Upper lobe of left lung (tissue), 6 donors: Measurements from ENCODE around the gene CYFIP2. TPM values are rescaled to one million over a fixed set of nuclear protein-coding genes. Genes with fewer than 3 reads are reported as not detected.
A peak's percentile ranks its signal among the peaks of the same experiment; 100 is the strongest.

Experiments
- ATAC-seq, 2 donors: fragments of 200-7000 bp; cut with Tn5 transposase; one replicate each; pipeline ENCODE4 v1.9.1; 2022; ENCODE audit warnings: mild to moderate bottlenecking in 2 of 2, moderate library complexity in 2 of 2; ENCODE audit not compliant: low FRiP score in 2 of 2
- DNase-seq, 2 donors: peaks; one replicate each; pipeline ENCODE4 v3.0.0-alpha.2; 2019 to 2020
- H3K27ac ChIP-seq, 4 donors: fragments of 200-600 bp; sonication (generic); one replicate each; pipeline ENCODE4 v1.5.1; 2016 to 2019
- H3K27me3 ChIP-seq, 4 donors: fragments of 200-600 bp; sonication (generic); one replicate each; pipeline ENCODE4 v1.5.1; 2017 to 2019
- H3K36me3 ChIP-seq, 4 donors: fragments of 200-600 bp; sonication (generic); one replicate each; pipeline ENCODE4 v1.5.1; 2016 to 2019
- H3K4me1 ChIP-seq, 4 donors: fragments of 200-600 bp; sonication (generic); one replicate each; pipeline ENCODE4 v1.5.1; 2018 to 2019
- H3K4me3 ChIP-seq, 4 donors: fragments of 200-600 bp; sonication (generic); one replicate each; pipeline ENCODE4 v1.5.1; 2017 to 2019; ENCODE audit warnings: mild to moderate bottlenecking in 2 of 4, moderate library complexity in 1 of 4
- H3K9me3 ChIP-seq, 4 donors: fragments of 200-600 bp; sonication (generic); one replicate each; pipeline ENCODE4 v1.5.1; 2018 to 2019
- CTCF ChIP-seq, 6 experiments: fragments of 450-650 bp in 4 of 6; fragments of 200-600 bp in 2 of 6; sonication (generic) in 2 of 6; IDR thresholded peaks; one replicate each; pipeline ENCODE4 v1.5.1; 2016 to 2019; ENCODE audit warnings: antibody characterized with exemption in 6 of 6
- EP300 ChIP-seq, 4 donors: sonication (generic); formaldehyde crosslinking; IDR thresholded peaks; one replicate each; pipeline ENCODE4 v1.5.1; 2017; ENCODE audit warnings: antibody characterized with exemption in 4 of 4, control low read depth in 2 of 4
- POLR2A ChIP-seq, 4 donors: fragments of 450-650 bp; IDR thresholded peaks; one replicate each; pipeline ENCODE4 v1.5.1; 2016 to 2017; ENCODE audit warnings: antibody characterized with exemption in 4 of 4, mild to moderate bottlenecking in 2 of 4
- POLR2AphosphoS5 ChIP-seq, 2 donors: sonication (generic); formaldehyde crosslinking; IDR thresholded peaks; one replicate each; pipeline ENCODE4 v1.5.1; 2017; ENCODE audit warnings: antibody characterized with exemption in 2 of 2
- WGBS, 2 donors: methylation state at CpG; one replicate each; pipeline ENCODE4 v1.1.5; 2017 to 2018; 5-methylcytosine and 5-hydroxymethylcytosine counted together
- total RNA-seq, 6 donors: library from RNA; depleted of rRNA in 4 of 6; stranded (reverse); fragments of >200 nt in 4 of 6; gene quantifications; one replicate each; pipeline versions ENCODE4 v1.1.0 to v1.2.1, GENCODE V29; 2016 to 2021
- donor health status: DM: no; HTN: no; CAD: no; lungs with moderate emphysema.
- donor health status: DM: no; HTN: yes; CAD: no; lungs with severe emphysema.

Gene CYFIP2
- total RNA-seq, 6 donors from 2014 or later, result 39.6 to 71.8 (median 47.7) TPM

DNA sequence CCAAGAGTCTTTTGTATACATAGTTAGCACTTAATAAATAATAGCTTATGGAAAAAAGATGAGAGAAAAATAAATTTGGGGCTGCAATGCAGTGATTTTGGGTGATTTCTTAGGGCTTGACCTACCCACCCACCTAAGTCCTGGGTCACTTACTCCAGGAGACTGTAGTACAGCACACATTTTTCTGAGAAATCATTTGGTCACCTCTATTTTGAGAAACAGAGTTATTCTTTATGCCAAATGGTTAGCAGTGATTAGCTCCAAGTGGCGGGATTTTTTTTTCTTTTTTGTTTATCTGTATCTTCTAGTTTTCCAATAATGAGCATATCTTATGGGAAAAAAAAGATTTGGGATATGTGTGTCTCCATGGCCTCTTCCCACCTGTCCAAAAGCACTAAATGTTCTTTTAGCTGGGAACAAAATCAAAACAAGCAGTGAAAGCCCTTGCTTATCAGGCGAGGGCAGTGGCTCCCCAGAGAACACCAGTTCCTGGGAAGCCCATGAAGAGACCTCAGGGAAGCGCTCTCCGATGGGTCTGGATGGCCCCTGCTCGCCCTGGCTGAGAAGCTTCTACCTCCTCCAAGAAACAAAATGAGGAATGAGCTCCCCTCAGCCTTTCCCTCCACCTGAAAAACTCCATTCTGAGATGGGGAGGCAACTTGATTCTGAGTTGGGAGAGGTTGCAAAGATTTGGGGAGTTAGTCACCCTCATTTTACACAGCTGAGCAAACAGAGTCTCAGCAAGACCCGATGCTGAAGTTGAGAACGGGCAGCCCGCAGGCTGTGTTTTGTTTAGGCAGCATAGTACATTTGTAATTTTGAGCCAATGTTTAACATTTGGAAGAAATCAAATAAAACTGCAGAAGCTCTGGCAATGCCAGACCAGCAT lies 69.9 kb downstream of the CYFIP2 start:
- H3K36me3 ChIP-seq, result peaks cover 0 to 20% (median 8%) of the 10 kb centered on the region in 4 donors
- no peaks in the 10 kb centered on the region for H3K4me1 ChIP-seq
- H3K27ac ChIP-seq, result no peak overlapping the region
- H3K27me3 ChIP-seq, result no peaks in the 10 kb centered on the region
- no peaks in the 10 kb centered on the region for H3K9me3 ChIP-seq
- WGBS, 2 donors, result 79 to 90% methylated on average over 8 of the region's 8 CpGs
- DNase-seq (no peak), ATAC-seq (no peak)
- H3K4me3 ChIP-seq, result no peak overlapping the region
- TF ChIP-seq CTCF (IDR thresholded peaks at IDR 0.05), result no peak
- TF ChIP-seq POLR2A (IDR thresholded peaks at IDR 0.05), result no peak
- TF ChIP-seq POLR2AphosphoS5 (IDR thresholded peaks at IDR 0.05), result no peak
- TF ChIP-seq EP300 (IDR thresholded peaks at IDR 0.05), result no peak

DNA sequence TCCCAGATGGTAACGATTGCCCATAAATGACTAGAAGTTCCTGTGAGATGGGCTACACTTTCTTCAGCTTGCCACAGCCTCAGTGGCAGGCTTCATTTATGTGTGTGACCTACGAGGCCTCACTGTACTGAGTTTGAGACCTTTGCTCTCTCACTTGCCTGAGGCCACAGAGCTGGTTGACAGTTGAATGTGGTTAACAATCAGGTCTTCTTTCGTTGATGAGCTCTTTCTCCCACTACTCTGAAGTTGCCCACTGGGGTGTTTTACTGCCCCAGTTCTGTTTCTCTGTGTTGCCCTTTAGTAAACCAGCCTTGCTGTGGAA lies 70.5 kb downstream of the CYFIP2 start:
- no peak for TF ChIP-seq POLR2A (IDR thresholded peaks at IDR 0.05)
- no peak for TF ChIP-seq POLR2AphosphoS5 (IDR thresholded peaks at IDR 0.05)
- TF ChIP-seq CTCF (IDR thresholded peaks at IDR 0.05), result no peak
- Histone ChIP-seq H3K27me3 (no peaks in the 10 kb centered on the region), H3K4me1 (no peaks in the 10 kb centered on the region), H3K27ac (no peak overlapping the region), H3K36me3 (peaks cover 0 to 22% (median 7%) of the 10 kb centered on the region in 4 donors), H3K4me3 (no peak overlapping the region), H3K9me3 (no peaks in the 10 kb centered on the region)
- DNase-seq, result no peak
- WGBS, 2 donors, result 83 to 85% methylated on average over 3 of the region's 3 CpGs
- ATAC-seq, result no peak

GRCh38 chr5:157339409-157339808 lies 73.5 kb downstream of the CYFIP2 start:
- WGBS, 2 donors, result 88 to 89% methylated on average over 1 of the region's 1 CpG
- Histone ChIP-seq H3K27ac (no peak overlapping the region), H3K36me3 (peaks cover 0 to 17% (median 0%) of the 10 kb centered on the region in 4 donors), H3K4me1 (no peaks in the 10 kb centered on the region), H3K4me3 (no peak overlapping the region), H3K9me3 (no peaks in the 10 kb centered on the region), H3K27me3 (no peaks in the 10 kb centered on the region)
- TF ChIP-seq POLR2AphosphoS5 (IDR thresholded peaks at IDR 0.05) (no peak), CTCF (IDR thresholded peaks at IDR 0.05) (no peak), POLR2A (IDR thresholded peaks at IDR 0.05) (no peak), EP300 (IDR thresholded peaks at IDR 0.05) (no peak)
- ATAC-seq (no peak), DNase-seq (no peak)

DNA sequence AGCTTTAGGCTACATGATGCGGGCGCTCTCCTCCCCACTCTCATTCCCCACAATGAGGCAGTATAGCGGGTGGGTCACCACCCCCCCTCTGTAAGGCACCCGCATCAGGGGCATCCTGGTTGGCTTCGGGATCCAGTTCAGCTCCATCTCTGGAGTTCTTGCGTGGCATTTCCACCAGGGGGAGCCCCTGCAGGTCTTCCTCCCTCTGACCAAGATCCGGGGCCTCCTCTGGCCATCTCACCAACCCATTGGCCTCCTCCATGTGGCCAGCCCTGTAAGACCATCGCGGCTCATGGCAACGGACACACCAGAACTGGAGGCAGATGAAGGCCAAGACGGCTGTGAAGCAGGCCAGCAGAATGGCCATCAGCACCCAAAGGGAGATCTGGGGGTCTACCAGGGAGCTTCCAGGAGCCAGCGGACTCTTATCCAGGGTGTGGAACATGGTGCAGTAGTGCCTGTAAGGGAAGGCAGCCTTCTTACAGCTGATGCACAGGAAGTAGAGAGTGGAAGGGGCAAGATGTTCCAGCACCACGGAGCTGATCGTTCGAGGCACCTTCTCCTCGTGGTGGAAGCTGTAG lies 77.0 kb downstream of the CYFIP2 start:
- peak in 1 of 2 donors; percentile 41 for ATAC-seq
- Histone ChIP-seq H3K4me1 (no peaks in the 10 kb centered on the region), H3K27me3 (no peaks in the 10 kb centered on the region), H3K9me3 (no peaks in the 10 kb centered on the region), H3K4me3 (no peak overlapping the region), H3K27ac (no peak overlapping the region), H3K36me3 (peaks cover 0 to 17% (median 0%) of the 10 kb centered on the region in 4 donors)
- TF ChIP-seq POLR2AphosphoS5 (IDR thresholded peaks at IDR 0.05) (no peak), POLR2A (IDR thresholded peaks at IDR 0.05) (no peak), CTCF (IDR thresholded peaks at IDR 0.05) (peak in 3 of 6 experiments; percentile 15 to 49 (median 46)), EP300 (IDR thresholded peaks at IDR 0.05) (no peak)
- 85 to 88% methylated on average over 13 to 16 of the region's 16 CpGs for WGBS, 2 donors
- DNase-seq, result peak; percentile 9 to 25
